Pancreas (tissue), 10 donors: Measurements from ENCODE around the gene EPHX1. TPM values are rescaled to one million over a fixed set of nuclear protein-coding genes. Genes with fewer than 3 reads are reported as not detected.

ENCODE experiments used
- ATAC-seq, 4 donors: fragments of 200-7000 bp; cut with Tn5 transposase; one replicate each; pipeline versions ENCODE4 v1.8.0 to v1.9.1; 2020; ENCODE audit warnings: mild to moderate bottlenecking in 4 of 4, moderate library complexity in 4 of 4
- DNase-seq, 6 donors: peaks; one replicate each; pipeline ENCODE4 v3.0.0-alpha.2; 2020
- FAIRE-seq: peaks from 2 replicates; lab custom pipeline; 2012; peaks lifted over from hg19 to GRCh38; lab: Jason Lieb, UNC
- H3K27ac ChIP-seq, 4 donors: fragments of 200-600 bp; sonication (generic); 1 replicate in 3 of 4; 2 replicates in 1 of 4; pipeline versions ENCODE4 v1.5.0 to v1.8.0; 2020
- H3K27me3 ChIP-seq, 4 donors: fragments of 200-600 bp; one replicate each; pipeline ENCODE4 v1.8.0; 2021
- H3K36me3 ChIP-seq, 3 donors: fragments of 200-600 bp; sonication (generic) in 1 of 3; one replicate each; pipeline versions ENCODE4 v1.5.0 to v1.8.0; 2020 to 2021
- H3K4me1 ChIP-seq, 3 donors: fragments of 200-600 bp; one replicate each; pipeline ENCODE4 v1.8.0; 2021
- H3K4me3 ChIP-seq, 4 donors: fragments of 200-600 bp; sonication (generic) in 2 of 4; one replicate each; pipeline versions ENCODE4 v1.5.0 to v1.8.0; 2020 to 2021
- H3K9me3 ChIP-seq, 4 donors: fragments of 200-600 bp; one replicate each; pipeline ENCODE4 v1.8.0; 2021
- whole genome bisulfite sequencing, 2 donors: extraction: QIAGEN DNeasy Blood & Tissue Kit; methylation state at CpG; one replicate each; pipeline ENCODE4 v1.1.7; 2013; 5-methylcytosine and 5-hydroxymethylcytosine counted together
- intact Hi-C, 3 donors: fragments of 100-400 bp; cut with DNase I; formaldehyde crosslinking; loops; one replicate each; pipeline versions ENCODE4 v1.11.1 to v1.14.2; 2022
- polyA plus RNA-seq, 2 donors: library from polyadenylated mRNA; stranded (reverse); fragments of 200-250 nt; gene quantifications; one replicate each; pipeline ENCODE4 v1.2.3, GENCODE V29; 2013
- total RNA-seq, 6 donors: library from RNA; stranded (reverse); fragmentation: NEBNext Ultra II Directional in 4 of 6; extraction: Animal tissue kit (Norgen Biotek cat#: 25700) in 4 of 6; gene quantifications; one replicate each; pipeline versions ENCODE4 v1.2.1 to v1.2.4, GENCODE V29; 2021 to 2023
- TF ChIP-seq, protein P1 (sequence below), 4 donors: fragments of 200-600 bp; sonication (generic) in 3 of 4; IDR thresholded peaks; one replicate each; pipeline versions ENCODE4 v1.5.0 to v1.8.0; 2021; ENCODE audit warnings: antibody characterized with exemption in 4 of 4
- donor health status: healthy with polysubstance abuse.
- donor health status: DM: no; HTN: no; CAD: no; lungs with moderate emphysema.
- donor health status: DM: no; HTN: no; CAD: no.
- donor health status: control.
- donor health status: control.
- donor health status: Bipolar disorder and iron deficiency.
- donor health status: DM: yes; HTN: yes; CAD: no.
- donor health status: DM: no; HTN: no; CAD: no.
- donor health status: DM: no; HTN: no; CAD: no.
- donor health status: DM: yes; HTN: yes; CAD: no.

Gene EPHX1
- total and polyA plus RNA-seq, 8 donors, result 26.1 to 168 (median 124) TPM

DNA sequence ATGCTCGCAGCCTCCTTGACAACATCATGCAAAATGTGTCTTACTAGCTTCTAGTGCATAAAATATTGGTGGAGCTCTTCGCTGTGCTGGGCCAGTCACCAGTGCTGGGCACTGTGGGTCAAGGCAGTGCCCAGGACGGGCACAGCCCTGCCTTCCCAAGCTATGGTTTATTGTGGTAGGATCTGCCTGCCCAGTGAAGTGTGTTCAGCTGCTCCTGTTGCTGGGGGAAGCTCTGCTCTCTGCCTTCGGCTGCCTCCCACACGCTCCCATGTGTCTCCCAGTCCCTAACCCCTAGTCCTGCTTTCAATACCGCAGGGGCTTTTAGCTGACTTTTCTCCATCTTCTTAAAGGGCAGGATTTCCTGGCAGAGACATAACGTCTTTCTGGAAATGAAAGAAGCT, 15.7 kb downstream of the EPHX1 start:
- intact Hi-C loops, result no loop called here
- Histone ChIP-seq H3K9me3 (no peaks in the 10 kb centered on the region), H3K27me3 (no peaks in the 10 kb centered on the region), H3K4me3 (peak overlapping the region in 2 of 4 donors; percentile 1 to 24), H3K36me3 (peaks cover 0 to 15% (median 0%) of the 10 kb centered on the region in 3 donors), H3K4me1 (peaks cover 31 to 58% (median 49%) of the 10 kb centered on the region in 3 donors), H3K27ac (peak overlapping the region; percentile 47 to 77 (median 61))
- TF ChIP-seq, protein P1, sequence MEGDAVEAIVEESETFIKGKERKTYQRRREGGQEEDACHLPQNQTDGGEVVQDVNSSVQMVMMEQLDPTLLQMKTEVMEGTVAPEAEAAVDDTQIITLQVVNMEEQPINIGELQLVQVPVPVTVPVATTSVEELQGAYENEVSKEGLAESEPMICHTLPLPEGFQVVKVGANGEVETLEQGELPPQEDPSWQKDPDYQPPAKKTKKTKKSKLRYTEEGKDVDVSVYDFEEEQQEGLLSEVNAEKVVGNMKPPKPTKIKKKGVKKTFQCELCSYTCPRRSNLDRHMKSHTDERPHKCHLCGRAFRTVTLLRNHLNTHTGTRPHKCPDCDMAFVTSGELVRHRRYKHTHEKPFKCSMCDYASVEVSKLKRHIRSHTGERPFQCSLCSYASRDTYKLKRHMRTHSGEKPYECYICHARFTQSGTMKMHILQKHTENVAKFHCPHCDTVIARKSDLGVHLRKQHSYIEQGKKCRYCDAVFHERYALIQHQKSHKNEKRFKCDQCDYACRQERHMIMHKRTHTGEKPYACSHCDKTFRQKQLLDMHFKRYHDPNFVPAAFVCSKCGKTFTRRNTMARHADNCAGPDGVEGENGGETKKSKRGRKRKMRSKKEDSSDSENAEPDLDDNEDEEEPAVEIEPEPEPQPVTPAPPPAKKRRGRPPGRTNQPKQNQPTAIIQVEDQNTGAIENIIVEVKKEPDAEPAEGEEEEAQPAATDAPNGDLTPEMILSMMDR (IDR thresholded peaks at IDR 0.05), result no peak
- DNase-seq, result peak in 1 of 6 donors; percentile 58
- no peak for FAIRE-seq
- peak; percentile 18 to 43 (median 26) for ATAC-seq
- WGBS, 2 donors, result 37 to 39% methylated on average over 7 of the region's 7 CpGs

DNA sequence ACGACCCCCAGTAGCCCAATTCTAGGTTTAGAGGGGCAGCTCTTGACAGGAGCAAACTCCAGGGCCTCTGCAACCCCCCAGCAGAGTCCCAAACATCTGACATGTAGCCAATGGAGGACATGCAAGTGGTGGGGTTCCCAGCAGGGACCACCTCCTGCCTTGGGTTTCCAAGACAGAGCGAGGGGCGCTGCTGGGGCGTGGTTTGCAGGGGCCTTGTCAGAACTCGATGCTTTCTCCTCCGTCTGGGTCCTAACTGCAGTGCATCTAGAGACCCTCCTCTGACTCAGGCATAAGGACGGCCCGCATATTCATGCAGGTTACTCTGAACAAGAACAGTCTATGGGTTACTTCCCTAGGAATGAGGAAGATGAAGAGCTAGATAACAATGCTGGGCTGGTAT, 17.2 kb downstream of the EPHX1 start:
- WGBS, 2 donors, result 38 to 43% methylated on average over 8 of the region's 8 CpGs
- Histone ChIP-seq H3K36me3 (peaks cover 0 to 29% (median 4%) of the 10 kb centered on the region in 3 donors), H3K4me1 (peaks cover 20 to 46% (median 38%) of the 10 kb centered on the region in 3 donors), H3K9me3 (no peaks in the 10 kb centered on the region), H3K4me3 (peak overlapping the region in 1 of 4 donors; percentile 25), H3K27ac (peak overlapping the region in 2 of 4 donors; percentile 40 to 77), H3K27me3 (no peaks in the 10 kb centered on the region)
- FAIRE-seq (no peak), ATAC-seq (no peak), DNase-seq (peak in 2 of 6 donors; percentile 45 to 48)
- TF ChIP-seq, protein P1 (IDR thresholded peaks at IDR 0.05), result no peak
- intact Hi-C loops, result no loop called here

DNA sequence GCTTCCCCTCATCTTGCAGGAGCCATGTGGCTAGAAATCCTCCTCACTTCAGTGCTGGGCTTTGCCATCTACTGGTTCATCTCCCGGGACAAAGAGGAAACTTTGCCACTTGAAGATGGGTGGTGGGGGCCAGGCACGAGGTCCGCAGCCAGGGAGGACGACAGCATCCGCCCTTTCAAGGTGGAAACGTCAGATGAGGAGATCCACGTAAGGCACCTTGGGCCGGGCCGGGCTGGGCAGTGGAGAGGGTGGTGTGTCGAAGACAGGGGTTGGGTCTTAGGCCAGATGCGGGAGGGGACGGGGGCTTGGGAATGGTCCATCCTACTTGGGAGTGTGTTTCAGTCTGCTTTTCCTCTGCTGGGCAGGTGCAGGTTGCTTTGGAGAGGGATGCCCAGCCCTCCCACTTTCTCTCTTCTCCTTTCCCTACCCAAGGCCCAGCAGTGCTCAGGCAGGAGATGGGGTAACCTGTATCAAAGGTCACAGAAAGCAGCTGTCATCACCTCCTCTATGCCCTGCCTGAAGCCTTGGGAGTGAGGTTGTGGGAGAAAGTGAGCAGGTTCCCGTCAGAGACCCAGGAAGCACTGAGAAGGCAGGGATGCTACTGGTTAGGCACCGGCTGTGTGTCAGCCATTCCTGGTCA, 18.9 kb downstream of the EPHX1 start:
- TF ChIP-seq, protein P1 (IDR thresholded peaks at IDR 0.05), result no peak
- DNase-seq (peak in 2 of 6 donors; percentile 51 to 60), FAIRE-seq (no peak), ATAC-seq (no peak)
- intact Hi-C loops, result no loop called here
- Histone ChIP-seq H3K27me3 (no peaks in the 10 kb centered on the region), H3K27ac (no peak overlapping the region), H3K4me1 (peaks cover 18 to 38% (median 28%) of the 10 kb centered on the region in 3 donors), H3K36me3 (peaks cover 0 to 43% (median 14%) of the 10 kb centered on the region in 3 donors), H3K9me3 (no peaks in the 10 kb centered on the region), H3K4me3 (no peak overlapping the region)
- WGBS, 2 donors, result 83% methylated on average over 14 of the region's 14 CpGs

DNA sequence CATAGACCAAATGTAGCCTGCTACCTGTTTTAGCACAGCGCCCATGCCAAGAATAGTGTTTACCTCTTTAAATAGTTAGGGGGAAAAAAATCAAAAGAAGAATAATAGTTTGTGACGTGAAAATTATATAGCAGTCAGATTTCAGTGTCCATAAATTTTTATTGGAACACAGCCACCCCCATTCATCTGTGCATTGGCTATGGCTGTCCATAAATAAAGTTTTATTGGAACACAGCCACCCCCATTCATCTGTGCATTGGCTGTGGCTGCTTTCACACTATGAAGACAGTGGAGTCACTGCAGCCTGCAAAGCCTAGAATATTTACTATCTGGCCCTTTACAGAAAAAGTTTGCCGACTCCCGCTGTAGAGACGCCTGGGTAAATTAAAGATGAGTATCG, 20.9 kb downstream of the EPHX1 start:
- H3K9me3 ChIP-seq, result no peaks in the 10 kb centered on the region
- TF ChIP-seq, protein P1 (IDR thresholded peaks at IDR 0.05), result no peak
- H3K36me3 ChIP-seq, result peaks cover 0 to 43% (median 14%) of the 10 kb centered on the region in 3 donors
- H3K27ac ChIP-seq, result no peak overlapping the region
- DNase-seq, result no peak
- H3K4me3 ChIP-seq, result no peak overlapping the region
- no peak for ATAC-seq
- no peaks in the 10 kb centered on the region for H3K27me3 ChIP-seq
- peaks cover 11 to 21% (median 12%) of the 10 kb centered on the region in 3 donors for H3K4me1 ChIP-seq
- intact Hi-C loops, result no loop called here
- WGBS, 2 donors, result 88 to 92% methylated on average over 6 of the region's 6 CpGs
- no peak for FAIRE-seq
